ENCODE results near the gene CLIP2.
"Not testable (repeated sequence)": the region's sequence is repeated elsewhere in the genome, so short reads cannot be mapped to it uniquely, and the experiment has no call there.

The CLIP2 gene

GRCh38 chr7:74403521-74404387 is 114.5 kb downstream of the CLIP2 start:
- no peak for DNase-seq (ENCODE audit: low spot score)

- no peak for DNase-seq (ENCODE audit: low spot score)
Measured at GRCh38 chr7:74404388-74404700, 115.1 kb downstream of the CLIP2 start.

- DNase-seq (ENCODE audit: low spot score) = no peak
Measured at GRCh38 chr7:74404741-74405140, 115.5 kb downstream of the CLIP2 start.

- no peak for DNase-seq (ENCODE audit: low spot score)
Measured at GRCh38 chr7:74405191-74405898, 116.1 kb downstream of the CLIP2 start.

GRCh38 chr7:74405899-74406512 is 116.8 kb downstream of the CLIP2 start:
- DNase-seq (ENCODE audit: low spot score) = no peak

- DNase-seq (ENCODE audit: low spot score) = no peak
Measured at GRCh38 chr7:74407958-74408357, 118.8 kb downstream of the CLIP2 start.

GRCh38 chr7:74409571-74409970 is 120.4 kb downstream of the CLIP2 start:
- no peak for DNase-seq (ENCODE audit: low spot score)

- no peak for DNase-seq (ENCODE audit: low spot score)
Measured at GRCh38 chr7:74410772-74411171, 121.6 kb downstream of the CLIP2 start.

GRCh38 chr7:74411571-74411970 is 122.4 kb downstream of the CLIP2 start:
- DNase-seq (ENCODE audit: low spot score) = not testable (repeated sequence)

- DNase-seq (ENCODE audit: low spot score) = no peak
Measured at GRCh38 chr7:74412056-74412455, 122.8 kb downstream of the CLIP2 start.

GRCh38 chr7:74412603-74413002 is 123.4 kb downstream of the CLIP2 start:
- no peak for DNase-seq (ENCODE audit: low spot score)

GRCh38 chr7:74414595-74415333 is 125.6 kb downstream of the CLIP2 start:
- DNase-seq (ENCODE audit: low spot score) = not testable (repeated sequence)

GRCh38 chr7:74417419-74417971 is 128.3 kb downstream of the CLIP2 start:
- DNase-seq (ENCODE audit: low spot score) = peak; percentile 85

GRCh38 chr7:74418076-74418475 is 128.9 kb downstream of the CLIP2 start:
- DNase-seq (ENCODE audit: low spot score) = no peak

GRCh38 chr7:74418538-74418937 is 129.3 kb downstream of the CLIP2 start:
- no peak for DNase-seq (ENCODE audit: low spot score)

- DNase-seq (ENCODE audit: low spot score) = not testable (repeated sequence)
Measured at GRCh38 chr7:74419232-74419631, 130.0 kb downstream of the CLIP2 start.

GRCh38 chr7:74420006-74420405 is 130.8 kb downstream of the CLIP2 start:
- no peak for DNase-seq (ENCODE audit: low spot score)

- DNase-seq (ENCODE audit: low spot score) = no peak
Measured at GRCh38 chr7:74424291-74424880, 135.2 kb downstream of the CLIP2 start.

GRCh38 chr7:74428023-74428422 is 138.8 kb downstream of the CLIP2 start:
- no peak for DNase-seq (ENCODE audit: low spot score)

GRCh38 chr7:74429153-74429747 is 140.0 kb downstream of the CLIP2 start:
- DNase-seq (ENCODE audit: low spot score) = no peak

- DNase-seq (ENCODE audit: low spot score) = not testable (repeated sequence)
Measured at GRCh38 chr7:74430409-74430808, 141.2 kb downstream of the CLIP2 start.

Data from left forelimb (tissue), 1 donor.